WTC11 (cell line): ENCODE results near the gene OCA2.

Experiments
- ARID4B ChIP-seq: sonication (generic); formaldehyde crosslinking; IDR thresholded peaks from 2 replicates; pipeline ENCODE4 v1.8.0; 2023; ENCODE audit warnings: missing genetic modification reagents, mild to moderate bottlenecking, borderline replicate concordance
- CREB1 ChIP-seq: sonication (generic); formaldehyde crosslinking; IDR thresholded peaks from 2 replicates; pipeline ENCODE4 v1.8.0; 2023; ENCODE audit warnings: mild to moderate bottlenecking, missing genetic modification reagents
- CTCF ChIP-seq: fragments of 200-600 bp; IDR thresholded peaks from 2 replicates; pipeline ENCODE4 v1.8.0; 2022; ENCODE audit warnings: antibody characterized with exemption
- IRF1 ChIP-seq: sonication (generic); formaldehyde crosslinking; IDR thresholded peaks from 2 replicates; pipeline ENCODE4 v1.8.0; 2023; ENCODE audit warnings: missing genetic modification reagents
- NR2C2 ChIP-seq: sonication (generic); formaldehyde crosslinking; IDR thresholded peaks from 2 replicates; pipeline ENCODE4 v1.8.0; 2022; ENCODE audit warnings: mild to moderate bottlenecking, missing genetic modification reagents
- PREB ChIP-seq: sonication (generic); formaldehyde crosslinking; IDR thresholded peaks from 2 replicates; pipeline ENCODE4 v1.8.1; 2022; ENCODE audit warnings: mild to moderate bottlenecking, missing genetic modification reagents, moderate library complexity, borderline replicate concordance
- USF2 ChIP-seq: sonication (generic); formaldehyde crosslinking; IDR thresholded peaks from 2 replicates; pipeline ENCODE4 v1.8.1; 2023; ENCODE audit warnings: mild to moderate bottlenecking, missing genetic modification reagents, moderate library complexity
- ZNF219 ChIP-seq: sonication (generic); formaldehyde crosslinking; IDR thresholded peaks from 2 replicates; pipeline ENCODE4 v1.8.0; 2023; ENCODE audit warnings: missing genetic modification reagents, mild to moderate bottlenecking, borderline replicate concordance

GRCh38 chr15:27804569-27805260 is 294.4 kb downstream of the OCA2 start:
- TF ChIP-seq CTCF (no peak), NR2C2 (CRISPR knock-in tag) (no peak), ARID4B (CRISPR knock-in tag) (no peak), CREB1 (CRISPR knock-in tag) (no peak), ZNF219 (CRISPR knock-in tag) (no peak), IRF1 (CRISPR knock-in tag) (no peak), USF2 (CRISPR knock-in tag) (no peak), PREB (CRISPR knock-in tag) (no peak)
